ENCODE results near the gene CAB39. TPM values are rescaled to one million over a fixed set of nuclear protein-coding genes. Genes with fewer than 3 reads are reported as not detected.

The CAB39 gene
- total and polyA plus RNA-seq, 2 donors from 2014 or later: 39.1 to 77.6 TPM

- no peak for FAIRE-seq
- intact Hi-C loops (cut with DNase I): no loop called here
Measured at GRCh38 chr2:230788554-230789175, 76.0 kb downstream of the CAB39 start.

GRCh38 chr2:230790981-230791380 lies 78.3 kb downstream of the CAB39 start:
- Histone ChIP-seq H3K27ac (ENCODE audit: low read depth in 2 of 2, low read length in 2 of 2) (no peak overlapping the region), H3K4me3 (ENCODE audit: low read length in 3 of 3) (no peak overlapping the region), H3K9me3 (ENCODE audit: control insufficient read depth in 2 of 3, insufficient read depth in 1 of 3, low read length in 3 of 3) (peaks cover 0 to 16% (median 5%) of the 10 kb centered on the region in 3 donors), H3K27me3 (ENCODE audit: control insufficient read depth, insufficient read depth, low read length) (no peaks in the 10 kb centered on the region), H3K4me1 (ENCODE audit: control insufficient read depth in 2 of 3, insufficient read depth in 2 of 3, low read depth in 1 of 3, low read length in 3 of 3) (peaks cover 0 to 4% (median 0%) of the 10 kb centered on the region in 3 donors), H3K9ac (ENCODE audit: low read length in 3 of 3) (no peak overlapping the region), H3K36me3 (ENCODE audit: control insufficient read depth in 2 of 3, insufficient read depth in 3 of 3, low read length in 3 of 3) (peaks cover 0 to 10% (median 8%) of the 10 kb centered on the region in 3 donors)
- no peak for TF ChIP-seq CTCF (IDR thresholded peaks at IDR 0.05; ENCODE audit: borderline replicate concordance, extremely low read depth, insufficient read depth)
- FAIRE-seq (no peak), DNase-seq (no peak)
- intact Hi-C loops (cut with DNase I): no loop called here

More at GRCh38 chr2:230788554-230789175, 76.0 kb downstream of the CAB39 start:
- H3K27ac ChIP-seq (ENCODE audit: low read depth in 2 of 2, low read length in 2 of 2): no peak overlapping the region
- H3K36me3 ChIP-seq (ENCODE audit: control insufficient read depth in 2 of 3, insufficient read depth in 3 of 3, low read length in 3 of 3): peaks cover 0 to 8% (median 5%) of the 10 kb centered on the region in 3 donors
- no peak overlapping the region for H3K9ac ChIP-seq (ENCODE audit: low read length in 3 of 3)
- no peak overlapping the region for H3K4me3 ChIP-seq (ENCODE audit: low read length in 3 of 3)
- TF ChIP-seq CTCF (IDR thresholded peaks at IDR 0.05; ENCODE audit: borderline replicate concordance, extremely low read depth, insufficient read depth): no peak
- H3K27me3 ChIP-seq (ENCODE audit: control insufficient read depth, insufficient read depth, low read length): no peaks in the 10 kb centered on the region
- DNase-seq: no peak
- peaks cover 0 to 16% (median 5%) of the 10 kb centered on the region in 3 donors for H3K9me3 ChIP-seq (ENCODE audit: control insufficient read depth in 2 of 3, insufficient read depth in 1 of 3, low read length in 3 of 3)
- peaks cover 0 to 1% (median 0%) of the 10 kb centered on the region in 3 donors for H3K4me1 ChIP-seq (ENCODE audit: control insufficient read depth in 2 of 3, insufficient read depth in 2 of 3, low read depth in 1 of 3, low read length in 3 of 3)

- H3K4me1 ChIP-seq (ENCODE audit: control insufficient read depth in 2 of 3, insufficient read depth in 2 of 3, low read depth in 1 of 3, low read length in 3 of 3): peaks cover 0 to 4% (median 0%) of the 10 kb centered on the region in 3 donors
- intact Hi-C loops (cut with DNase I): no loop called here
- H3K9ac ChIP-seq (ENCODE audit: low read length in 3 of 3): no peak overlapping the region
- no peak overlapping the region for H3K4me3 ChIP-seq (ENCODE audit: low read length in 3 of 3)
- DNase-seq (peak in 2 of 5 donors; percentile 19 to 71), FAIRE-seq (no peak)
- H3K27ac ChIP-seq (ENCODE audit: low read depth in 2 of 2, low read length in 2 of 2): peak overlapping the region in 1 of 2 donors; percentile 43
- peaks cover 0 to 5% (median 2%) of the 10 kb centered on the region in 3 donors for H3K9me3 ChIP-seq (ENCODE audit: control insufficient read depth in 2 of 3, insufficient read depth in 1 of 3, low read length in 3 of 3)
- H3K36me3 ChIP-seq (ENCODE audit: control insufficient read depth in 2 of 3, insufficient read depth in 3 of 3, low read length in 3 of 3): peaks cover 0 to 10% (median 8%) of the 10 kb centered on the region in 3 donors
- no peak for TF ChIP-seq CTCF (IDR thresholded peaks at IDR 0.05; ENCODE audit: borderline replicate concordance, extremely low read depth, insufficient read depth)
- H3K27me3 ChIP-seq (ENCODE audit: control insufficient read depth, insufficient read depth, low read length): no peaks in the 10 kb centered on the region
Measured at GRCh38 chr2:230793572-230794359, 81.1 kb downstream of the CAB39 start.

All from kidney (tissue), 14 donors.